H1 (cell line): ENCODE results near the gene B3GALT5. TPM values are rescaled to one million over a fixed set of nuclear protein-coding genes. Genes with fewer than 3 reads are reported as not detected.

ENCODE experiments used
- CTCF ChIA-PET: fragments of 300-600 bp; sonication (Branson Sonifier 250); formaldehyde crosslinking; loops from one replicate; lab custom pipeline; 2021; ENCODE audit not compliant: partially characterized antibody; lab: Charles Lee
- POLR2A ChIA-PET: fragments of 300-600 bp; sonication (Branson Sonifier 250); formaldehyde crosslinking; loops from one replicate; lab custom pipeline; 2021; ENCODE audit warnings: inconsistent platforms; ENCODE audit not compliant: partially characterized antibody; lab: Charles Lee
- DNase-seq, 2 experiments: peaks; one replicate each; pipeline versions ENCODE4 v3.0.0 to v3.0.0-alpha.2; 2010 to 2022; ENCODE audit warnings: low spot score in 2 of 2, low read depth in 1 of 2, mixed read lengths in 1 of 2
- FAIRE-seq: peaks from 2 replicates; lab custom pipeline; 2011; peaks lifted over from hg19 to GRCh38; lab: Jason Lieb, UNC
- H2AFZ ChIP-seq: 2 replicates; pipeline ENCODE4 v1.8.1; 2012; ENCODE audit warnings: low read length, inconsistent platforms
- H2AK5ac ChIP-seq: 2 replicates; pipeline ENCODE4 v1.6.1; 2013; ENCODE audit warnings: low read depth, low read length
- H2BK120ac ChIP-seq: replicated peaks from 2 replicates; pipeline ENCODE3; 2013; ENCODE audit warnings: low read depth, low read length, inconsistent platforms
- H2BK12ac ChIP-seq: 2 replicates; pipeline ENCODE4 v1.6.1; 2013; ENCODE audit warnings: low read depth, low read length
- H2BK15ac ChIP-seq: 2 replicates; pipeline ENCODE4 v1.6.1; 2013; ENCODE audit warnings: low read length
- H2BK20ac ChIP-seq: 2 replicates; pipeline ENCODE4 v1.6.1; 2013; ENCODE audit warnings: low read length
- H2BK5ac ChIP-seq: 2 replicates; pipeline ENCODE4 v1.6.1; 2013; ENCODE audit warnings: low read depth, low read length
- H3K14ac ChIP-seq: 2 replicates; pipeline ENCODE4 v1.6.1; 2013; ENCODE audit warnings: inconsistent platforms; ENCODE audit not compliant: insufficient read length
- H3K18ac ChIP-seq: 2 replicates; pipeline ENCODE4 v1.6.1; 2013; ENCODE audit warnings: low read length; ENCODE audit errors: extremely low read depth
- H3K23ac ChIP-seq: 2 replicates; pipeline ENCODE4 v1.6.1; 2013; ENCODE audit warnings: inconsistent platforms; ENCODE audit not compliant: insufficient read length
- H3K23me2 ChIP-seq: 2 replicates; pipeline ENCODE4 v1.6.1; 2013; ENCODE audit warnings: low read depth, low read length
- H3K27ac ChIP-seq: 2 replicates; pipeline ENCODE4 v1.6.1; 2011; ENCODE audit warnings: low read depth, low read length, inconsistent platforms
- H3K27me3 ChIP-seq, 4 experiments: replicated peaks in 1 of 4; 1 replicate in 1 of 4; 2 replicates in 3 of 4; pipeline versions ENCODE4 v1.6.1 to v1.8.1; 2011 to 2013; ENCODE audit warnings: low read length in 3 of 4, mild to moderate bottlenecking in 3 of 4, inconsistent platforms in 2 of 4, mixed read lengths in 2 of 4, moderate library complexity in 1 of 4; ENCODE audit not compliant: control insufficient read depth in 3 of 4, insufficient read depth in 3 of 4; ENCODE audit errors: extremely low read depth in 1 of 4
- H3K36me3 ChIP-seq, 4 experiments: 2 replicates each; pipeline versions ENCODE4 v1.6.1 to v1.8.1; 2011 to 2013; ENCODE audit warnings: mild to moderate bottlenecking in 4 of 4, low read length in 3 of 4, moderate library complexity in 2 of 4, control low read depth in 1 of 4, inconsistent platforms in 1 of 4; ENCODE audit not compliant: insufficient read depth in 4 of 4, control insufficient read depth in 2 of 4
- H3K4ac ChIP-seq: replicated peaks from 2 replicates; pipeline ENCODE3; 2013; ENCODE audit warnings: low read length, low read depth, mixed read lengths, inconsistent platforms; ENCODE audit not compliant: insufficient read length
- H3K4me1 ChIP-seq, 4 experiments: replicated peaks in 1 of 4; 1 replicate in 1 of 4; 2 replicates in 3 of 4; pipeline versions ENCODE4 v1.6.1 to v1.8.1; 2011 to 2013; ENCODE audit warnings: low read length in 3 of 4, inconsistent platforms in 2 of 4, mixed read lengths in 1 of 4; ENCODE audit not compliant: insufficient read depth in 4 of 4, control insufficient read depth in 3 of 4
- H3K4me2 ChIP-seq, 2 experiments: 2 replicates each; pipeline versions ENCODE4 v1.6.1 to v1.8.1; 2011 to 2013; ENCODE audit warnings: low read depth in 2 of 2, low read length in 2 of 2, control low read depth in 1 of 2, inconsistent platforms in 1 of 2, mild to moderate bottlenecking in 1 of 2; ENCODE audit not compliant: insufficient read depth in 1 of 2
- H3K4me3 ChIP-seq, 4 experiments: fragments of 200-600, 300-600 bp in 1 of 4; sonication (generic), shearing (Covaris generic), sonication (Bioruptor Twin) in 1 of 4; 2 replicates each; pipeline versions ENCODE4 v1.5.1 to v1.8.1; 2011 to 2016; ENCODE audit warnings: low read length in 4 of 4, low read depth in 3 of 4, control low read depth in 2 of 4, inconsistent platforms in 2 of 4, mild to moderate bottlenecking in 2 of 4, mixed read lengths in 1 of 4, moderate library complexity in 1 of 4; ENCODE audit not compliant: insufficient read depth in 2 of 4; ENCODE audit errors: extremely low read depth in 1 of 4
- H3K56ac ChIP-seq: replicated peaks from 2 replicates; pipeline ENCODE3; 2013; ENCODE audit warnings: low read depth, mild to moderate bottlenecking, mixed read lengths, low read length, inconsistent platforms; ENCODE audit not compliant: insufficient read length
- H3K79me1 ChIP-seq: 2 replicates; pipeline ENCODE4 v1.6.1; 2013; ENCODE audit warnings: low read depth, low read length, control low read depth
- H3K79me2 ChIP-seq, 2 experiments: 2 replicates each; pipeline versions ENCODE4 v1.6.1 to v1.8.1; 2012 to 2013; ENCODE audit warnings: low read length in 2 of 2, mild to moderate bottlenecking in 2 of 2, inconsistent platforms in 1 of 2; ENCODE audit not compliant: insufficient read depth in 2 of 2, control insufficient read depth in 1 of 2
- H3K9ac ChIP-seq, 4 experiments: replicated peaks in 1 of 4; 1 replicate in 1 of 4; 2 replicates in 3 of 4; pipeline versions ENCODE4 v1.6.1 to v1.8.1; 2011 to 2013; ENCODE audit warnings: low read depth in 3 of 4, low read length in 3 of 4, control low read depth in 2 of 4, mild to moderate bottlenecking in 2 of 4, moderate library complexity in 2 of 4, inconsistent platforms in 1 of 4; ENCODE audit errors: extremely low read depth in 1 of 4
- H3K9me3 ChIP-seq, 2 experiments: 2 replicates each; pipeline versions ENCODE4 v1.6.1 to v1.8.1; 2012 to 2013; ENCODE audit warnings: mild to moderate bottlenecking in 2 of 2, moderate library complexity in 2 of 2, control low read depth in 1 of 2, inconsistent platforms in 1 of 2, low read depth in 1 of 2, low read length in 1 of 2, mixed read lengths in 1 of 2; ENCODE audit not compliant: insufficient read depth in 2 of 2
- H4K20me1 ChIP-seq, 2 experiments: replicated peaks in 1 of 2; 2 replicates each; pipeline versions ENCODE3 to v1.8.1; 2011 to 2013; ENCODE audit warnings: inconsistent platforms in 2 of 2, low read length in 2 of 2, mild to moderate bottlenecking in 1 of 2; ENCODE audit not compliant: insufficient read depth in 2 of 2, control insufficient read depth in 1 of 2
- H4K5ac ChIP-seq: 2 replicates; pipeline ENCODE4 v1.6.1; 2013; ENCODE audit warnings: low read length, low read depth, mixed read lengths, inconsistent platforms; ENCODE audit not compliant: insufficient read length
- H4K8ac ChIP-seq: 2 replicates; pipeline ENCODE4 v1.8.0; 2013; ENCODE audit warnings: mild to moderate bottlenecking, moderate library complexity, low read length, inconsistent platforms; ENCODE audit not compliant: insufficient read depth; ENCODE audit errors: extremely low read depth
- H4K91ac ChIP-seq: replicated peaks from 2 replicates; pipeline ENCODE3; 2013; ENCODE audit warnings: low read length, mixed read lengths, inconsistent platforms; ENCODE audit not compliant: insufficient read length
- CHD1 ChIP-seq: IDR thresholded peaks from 2 replicates; pipeline ENCODE4 v1.6.1; 2012; ENCODE audit warnings: low read depth, low read length, improper control_type of control experiment
- WGBS, 2 experiments: shearing (Covaris generic) in 1 of 2; methylation state at CpG; one replicate each; pipeline versions ENCODE4 v1.1.6 to v1.1.7; 2013 to 2015; ENCODE audit warnings: low lambda C conversion rate in 2 of 2, mixed read lengths in 2 of 2, inconsistent platforms in 1 of 2, low coverage in 1 of 2, missing lambda C conversion rate in 1 of 2; ENCODE audit not compliant: insufficient replicate concordance in 2 of 2, insufficient coverage in 1 of 2, insufficient read length in 1 of 2; ENCODE audit errors: extremely low coverage in 1 of 2, missing lambda C conversion rate in 1 of 2; 5-methylcytosine and 5-hydroxymethylcytosine counted together
- polyA plus RNA-seq, 7 experiments: library from polyadenylated mRNA; depleted of rRNA in 3 of 7; stranded (reverse) in 5 of 7; unstranded in 2 of 7; fragments of >200 nt in 5 of 7; fragments of 200-250 nt in 2 of 7; gene quantifications; 1 replicate in 5 of 7; 2 replicates in 1 of 7; 4 replicates in 1 of 7; pipeline versions ENCODE4 v1.2.1 to v1.2.3, GENCODE V29; 2011 to 2013; ENCODE audit warnings: missing spikeins in 2 of 7, mixed read lengths in 2 of 7
- total RNA-seq: library from RNA; stranded (reverse); fragmentation: NEBNext Ultra II Directional; extraction: Animal tissue kit (Norgen Biotek cat#: 25700); gene quantifications from 2 replicates; pipeline ENCODE4 v1.2.1, GENCODE V29; 2021

B3GALT5 gene
- total and polyA plus RNA-seq, 2 of the 8 experiments (the other 6 are each of a cell fraction or from before 2014, with no cell fraction given): 11.9 to 25.1 TPM

GRCh38 chr21:39637971-39638240 lies 25.2 kb downstream of the B3GALT5 start:
- Histone ChIP-seq H3K4ac (no peak overlapping the region), H2BK12ac (peak overlapping the region; percentile 72; the same call in 1 of the 2 replicates), H2AFZ (no peak overlapping the region), H4K20me1 (no peaks in the 10 kb centered on the region), H4K5ac (no peak overlapping the region), H3K14ac (no peak overlapping the region), H3K23ac (no peak overlapping the region), H2BK5ac (peak overlapping the region; percentile 61; the same call in 1 of the 2 replicates)
- no peak for TF ChIP-seq CHD1
- TF ChIP-seq, all 59 proteins: peak for 0
- Histone ChIP-seq H2BK15ac (peak overlapping the region; percentile 1; the same call in 1 of the 2 replicates), H3K4me1 (peaks cover 14 to 39% (median 32%) of the 10 kb centered on the region in 4 experiments), H4K91ac (no peak overlapping the region), H3K36me3 (peaks cover 0 to 5% (median 0%) of the 10 kb centered on the region in 4 experiments; a peak in 2 of 8 replicates), H3K27me3 (no peaks in the 10 kb centered on the region), H3K56ac (no peak overlapping the region), H2BK20ac (0 out of 2 replicates have a peak overlapping the region, but pooled peaks have one; percentile 21), H3K27ac (no peak overlapping the region), H3K4me3 (no peak overlapping the region), H3K9me3 (no peaks in the 10 kb centered on the region), H3K79me1 (peaks cover 14% of the 10 kb centered on the region), H4K8ac (no peak overlapping the region), H3K18ac (peak overlapping the region; percentile 11), H3K4me2 (peak overlapping the region in 1 of 2 experiments; percentile 49; a peak in 2 of 4 replicates), H3K9ac (no peak overlapping the region), H2AK5ac (peak overlapping the region; percentile 20; the same call in 1 of the 2 replicates), H3K79me2 (peaks cover 11 to 95% of the 10 kb centered on the region in 2 experiments), H2BK120ac (no peak overlapping the region), H3K23me2 (no peaks in the 10 kb centered on the region)
- ChIA-PET CTCF (no interaction called here), POLR2A (interaction anchor here (1.4 to 20.1 kb wide), 3 partner anchors 11 to 30 kb away, joined by 3 to 222 read pairs (median 3); partner anchors contain the start of gene B3GALT5)
- 81% methylated on average over 5 of the region's 5 CpGs; no CpG with 5 or more reads in 1 of the 2 experiments for WGBS, 2 experiments
- DNase-seq (no peak), FAIRE-seq (no peak)
